IPS-NIHi7 (cell line): Measurements from ENCODE around the gene PRELID3B.

Source experiments
- DNase-seq: peaks from one replicate; pipeline ENCODE4 v3.0.0; 2012; ENCODE audit warnings: mixed read lengths; ENCODE audit errors: extremely low spot score

The PRELID3B gene

GRCh38 chr20:58995461-58996225 lies 46.9 kb downstream of the PRELID3B start:
- DNase-seq, result no peak

GRCh38 chr20:58994390-58995159 lies 48.0 kb downstream of the PRELID3B start:
- DNase-seq, result no peak

GRCh38 chr20:58993332-58994248 lies 49.0 kb downstream of the PRELID3B start:
- no peak for DNase-seq

DNA sequence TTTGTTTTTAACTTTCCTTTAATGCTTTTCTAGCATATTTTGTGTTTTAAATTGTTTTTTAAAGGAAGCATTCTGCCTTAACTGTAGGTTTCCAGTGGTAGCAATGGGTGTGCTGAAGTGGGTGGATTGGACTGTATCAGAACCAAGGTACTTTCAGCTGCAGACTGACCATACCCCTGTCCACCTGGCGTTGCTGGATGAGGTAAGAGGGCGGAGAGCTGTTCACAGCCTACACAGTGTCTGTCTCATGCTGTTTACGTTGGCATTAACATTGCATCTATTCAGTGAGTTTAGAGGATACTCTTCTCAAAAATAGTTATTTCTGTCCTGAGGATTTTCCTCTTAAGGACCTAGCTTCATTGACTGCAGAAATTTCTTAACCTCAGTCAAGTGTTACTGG lies 49.7 kb downstream of the PRELID3B start:
- DNase-seq, result no peak

- no peak for DNase-seq
Measured at GRCh38 chr20:58991715-58992114, 50.9 kb downstream of the PRELID3B start.

DNA sequence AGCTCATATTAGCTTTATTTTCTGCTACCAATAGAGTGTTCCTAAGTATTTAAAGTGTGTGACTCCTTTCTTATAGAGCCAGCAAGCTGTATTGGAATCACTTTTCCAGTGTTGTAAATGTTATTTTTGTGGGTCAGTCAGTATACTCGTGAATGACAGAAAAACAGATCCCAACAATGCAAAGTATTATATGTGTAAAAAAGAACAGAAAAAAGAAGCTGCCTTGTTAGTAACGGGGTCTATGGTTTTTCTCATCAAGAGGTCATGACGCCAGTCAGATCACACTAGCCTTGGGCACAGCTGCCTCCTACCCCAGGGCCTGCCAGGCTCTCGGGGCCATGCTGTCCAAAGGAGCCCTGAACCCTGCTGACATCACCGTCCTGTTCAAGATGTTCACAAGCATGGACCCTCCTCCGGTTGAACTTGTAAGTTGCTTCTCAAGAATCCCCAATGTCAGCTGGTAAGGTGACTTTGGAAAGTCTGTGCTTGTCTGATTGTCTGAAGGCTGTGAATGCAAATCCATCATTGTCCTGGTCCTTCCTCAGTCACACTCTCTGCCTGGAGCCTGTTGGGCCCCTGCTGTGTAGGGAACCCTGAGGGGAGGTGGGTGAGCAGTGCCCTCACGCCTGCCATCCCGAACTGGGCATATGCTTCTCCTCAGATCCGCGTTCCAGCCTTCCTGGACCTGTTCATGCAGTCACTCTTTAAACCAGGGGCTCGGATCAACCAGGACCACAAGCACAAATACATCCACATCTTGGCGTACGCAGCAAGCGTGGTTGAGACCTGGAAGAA lies 51.7 kb downstream of the PRELID3B start:
- no peak for DNase-seq

- DNase-seq, result no peak
Measured at GRCh38 chr20:58989196-58989595, 53.4 kb downstream of the PRELID3B start.

- no peak for DNase-seq
Measured at GRCh38 chr20:58988565-58988882, 54.1 kb downstream of the PRELID3B start.

- no peak for DNase-seq
Measured at GRCh38 chr20:58987790-58988564, 54.6 kb downstream of the PRELID3B start.

DNA sequence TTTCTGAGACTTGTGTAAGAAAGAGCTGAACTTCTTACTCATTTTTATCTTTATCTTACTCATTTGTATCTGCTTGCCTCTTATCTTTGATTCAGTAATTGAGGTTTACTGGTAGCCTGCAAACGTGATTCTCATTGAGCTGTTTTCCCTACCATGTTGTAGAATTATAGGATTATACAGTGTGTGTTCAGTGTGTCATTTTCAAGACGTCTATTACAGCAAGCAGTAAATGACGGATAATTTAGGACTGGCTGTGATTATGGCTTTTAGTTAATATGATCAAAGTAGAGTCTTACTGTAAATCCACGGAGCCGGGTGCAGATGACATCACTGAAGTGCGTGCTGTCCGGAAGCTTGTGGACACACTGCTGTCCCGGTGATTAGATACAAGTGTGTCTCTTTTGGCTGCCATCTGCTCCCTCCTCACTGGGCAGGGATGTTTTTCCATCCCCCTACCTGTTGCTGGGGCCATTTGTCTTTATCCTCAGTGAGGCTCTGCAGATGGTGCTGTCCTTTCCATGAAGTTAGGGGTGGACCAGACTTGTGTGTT lies 55.5 kb downstream of the PRELID3B start:
- no peak for DNase-seq

GRCh38 chr20:58986286-58986967 lies 56.2 kb downstream of the PRELID3B start:
- DNase-seq, result no peak

GRCh38 chr20:58985656-58986055 lies 56.9 kb downstream of the PRELID3B start:
- DNase-seq, result no peak

GRCh38 chr20:58984691-58985090 lies 57.9 kb downstream of the PRELID3B start:
- no peak for DNase-seq
